Measurements from ENCODE around the gene POLA1. TPM values are rescaled to one million over a fixed set of nuclear protein-coding genes. Genes with fewer than 3 reads are reported as not detected.

The POLA1 gene
- total and polyA plus RNA-seq, 2 of the 4 experiments (the other 2 are of a cell fraction), result 4.0 to 15.1 TPM

DNA sequence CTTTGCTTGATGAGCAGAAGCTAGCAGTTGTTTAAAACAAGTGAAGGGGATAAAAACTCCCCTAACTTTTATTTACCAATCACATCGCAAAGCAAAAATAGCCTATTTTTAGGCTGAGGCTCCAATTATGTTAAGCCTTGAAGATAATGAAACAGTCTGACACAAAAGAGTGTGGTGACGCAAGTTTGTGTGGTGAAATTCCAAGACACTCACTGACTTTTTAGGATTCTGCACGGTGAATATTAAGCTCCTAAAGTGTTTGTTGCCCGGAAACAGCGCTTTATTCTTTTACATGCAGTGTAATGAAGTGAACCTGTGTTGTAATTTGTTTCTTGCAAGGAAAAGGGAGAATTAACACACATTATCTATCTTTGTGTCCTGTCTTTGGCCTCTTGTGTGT is 74.8 kb downstream of the POLA1 start:
- Histone ChIP-seq H3K9me1 (ENCODE audit: insufficient read depth, low read length) (no peaks in the 10 kb centered on the region; the same call in 1 of the 2 replicates), H3K9ac (ENCODE audit: low read depth, low read length) (no peak overlapping the region), H2AFZ (replicated peaks; ENCODE audit: low read length, poor library complexity) (no peak overlapping the region), H2BK20ac (ENCODE audit: low read depth, low read length) (no peak overlapping the region), H3K18ac (ENCODE audit: low read depth, low read length) (no peak overlapping the region), H3K14ac (replicated peaks; ENCODE audit: low read depth, low read length) (no peak overlapping the region), H2BK5ac (ENCODE audit: low read depth, low read length, poor library complexity, severe bottlenecking) (no peak overlapping the region), H3K9me3 (ENCODE audit: control insufficient read depth, insufficient read depth, low read length) (no peaks in the 10 kb centered on the region), H3K4me3 (ENCODE audit: insufficient read depth, low read depth, low read length) (no peak overlapping the region), H3K23ac (ENCODE audit: low read depth, low read length) (no peak overlapping the region), H2AK5ac (ENCODE audit: low read depth, low read length) (no peak overlapping the region), H3K27ac (ENCODE audit: insufficient read depth, low read length) (no peak overlapping the region), H2BK15ac (ENCODE audit: low read depth, low read length) (no peak overlapping the region), H3K56ac (ENCODE audit: extremely low read depth, insufficient read depth, low read length) (no peak overlapping the region), H2BK120ac (ENCODE audit: low read depth, low read length) (no peak overlapping the region), H4K20me1 (ENCODE audit: insufficient read depth, low read length) (no peaks in the 10 kb centered on the region), H3K4me2 (ENCODE audit: low read depth, low read length) (no peak overlapping the region), H2AK9ac (replicated peaks; ENCODE audit: low read depth, low read length, poor library complexity) (no peak overlapping the region), H4K91ac (ENCODE audit: insufficient read depth, low read depth, low read length) (no peak overlapping the region), H3K4ac (ENCODE audit: low read depth, low read length) (no peak overlapping the region), H4K5ac (ENCODE audit: low read depth, low read length) (no peak overlapping the region), H3K79me1 (ENCODE audit: low read depth in 1 of 2, low read length in 2 of 2) (no peaks in the 10 kb centered on the region), H4K8ac (ENCODE audit: low read depth in 2 of 2, low read length in 2 of 2) (no peak overlapping the region), H3K4me1 (ENCODE audit: control insufficient read depth, insufficient read depth, low read length) (no peaks in the 10 kb centered on the region), H3K36me3 (ENCODE audit: control insufficient read depth, insufficient read depth, low read length) (no peaks in the 10 kb centered on the region), H3K27me3 (ENCODE audit: control insufficient read depth, insufficient read depth, low read length) (no peaks in the 10 kb centered on the region)
- BruUV-seq (replicated peaks), result no TSS peak
- in situ Hi-C loops (cut with MboI; ENCODE audit: low sequenced_read_pairs), result no loop called here
- intact Hi-C loops (cut with micrococcal nuclease), result no loop called here
- ATAC-seq (ENCODE audit: low read depth) (no peak), DNase-seq (no peak)
- no CpG with 5 or more reads among the region's 5 CpGs for WGBS, 2 experiments (ENCODE audit: extremely low coverage in 2 of 2, insufficient read length in 1 of 2)
- CTCF ChIA-PET, result no interaction called here
- POLR2A ChIA-PET (ENCODE audit: unreplicated experiment), result no interaction called here
- dilution Hi-C loops (cut with HindIII; ENCODE audit: low sequenced_read_pairs, unreplicated experiment), result no loop called here
- TF ChIP-seq FOS (IDR thresholded peaks at IDR 0.05; ENCODE audit: low read depth, low read length) (no peak), POLR2A (IDR thresholded peaks at IDR 0.05; ENCODE audit: low read depth, low read length) (no peak), RCOR1 (IDR thresholded peaks at IDR 0.05; ENCODE audit: insufficient replicate concordance, low read length) (no peak), CHD1 (IDR thresholded peaks at IDR 0.05; ENCODE audit: low read depth, low read length) (no peak), RFX5 (IDR thresholded peaks at IDR 0.05; ENCODE audit: low read depth, low read length) (no peak)

Measured in IMR-90 (cell line).